Measurements from ENCODE around the gene TRIO.
A peak's percentile ranks its signal among the peaks of the same experiment; 100 is the strongest.
"Not testable (repeated sequence)": the region's sequence is repeated elsewhere in the genome, so short reads cannot be mapped to it uniquely, and the experiment has no call there.

The TRIO gene

DNA sequence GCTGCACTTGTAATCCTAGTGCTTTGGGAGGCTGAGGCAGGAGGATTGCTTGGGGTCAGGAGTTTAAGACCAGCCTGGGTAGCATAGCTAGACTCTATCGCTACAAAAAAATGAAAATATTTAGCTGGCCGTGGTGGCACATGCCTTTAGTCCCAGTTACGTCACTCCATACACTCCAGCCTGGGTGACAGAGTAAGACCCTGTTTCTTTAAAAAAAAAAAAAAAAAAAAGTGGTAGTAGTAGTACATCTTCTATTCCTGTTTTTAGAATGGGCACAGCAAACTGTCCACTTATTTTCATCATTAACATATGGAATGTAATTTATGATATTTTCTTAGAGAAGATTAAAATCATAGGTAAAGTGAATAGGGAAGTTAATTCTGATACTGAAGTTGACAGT lies 48.2 kb downstream of the TRIO start:
- Mint-ChIP-seq H3K36me3 (ENCODE audit: insufficient read depth) (no peaks in the 10 kb centered on the region), H3K27me3 (peaks cover 6 to 23% of the 10 kb centered on the region in 2 donors), H3K9me3 (no peaks in the 10 kb centered on the region), H3K4me1 (ENCODE audit: low read depth in 2 of 2) (no peaks in the 10 kb centered on the region), H3K27ac (no peak overlapping the region), H3K4me3 (no peak overlapping the region)
- DNase-seq: no peak
- ATAC-seq (replicated peaks): no peak

DNA sequence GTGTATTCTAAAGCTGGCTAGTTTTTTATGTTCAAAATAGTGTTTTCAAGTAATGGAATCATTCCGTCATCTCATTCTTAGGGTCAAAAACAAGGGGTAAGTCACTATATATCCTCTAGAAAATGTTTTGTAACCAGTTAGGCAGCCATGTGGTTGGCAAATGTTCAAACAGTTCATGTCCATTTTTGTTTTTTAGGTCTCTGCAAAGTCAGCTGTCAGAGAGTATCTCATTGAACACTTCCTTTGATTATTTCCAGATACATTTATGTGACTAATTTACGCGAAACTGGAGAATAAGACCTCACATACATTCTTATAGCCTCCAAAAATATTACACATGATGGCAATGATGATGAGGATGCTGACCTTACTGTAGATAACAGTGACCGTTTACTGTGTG lies 50.4 kb downstream of the TRIO start:
- no peaks in the 10 kb centered on the region for H3K9me3 Mint-ChIP-seq
- DNase-seq: no peak
- no peak for ATAC-seq (replicated peaks)
- H3K4me3 Mint-ChIP-seq: no peak overlapping the region
- peaks cover 6 to 32% of the 10 kb centered on the region in 2 donors for H3K27me3 Mint-ChIP-seq
- peaks cover 0 to 7% of the 10 kb centered on the region in 2 donors for H3K4me1 Mint-ChIP-seq (ENCODE audit: low read depth in 2 of 2)
- H3K36me3 Mint-ChIP-seq (ENCODE audit: insufficient read depth): no peaks in the 10 kb centered on the region
- no peak overlapping the region for H3K27ac Mint-ChIP-seq

DNA sequence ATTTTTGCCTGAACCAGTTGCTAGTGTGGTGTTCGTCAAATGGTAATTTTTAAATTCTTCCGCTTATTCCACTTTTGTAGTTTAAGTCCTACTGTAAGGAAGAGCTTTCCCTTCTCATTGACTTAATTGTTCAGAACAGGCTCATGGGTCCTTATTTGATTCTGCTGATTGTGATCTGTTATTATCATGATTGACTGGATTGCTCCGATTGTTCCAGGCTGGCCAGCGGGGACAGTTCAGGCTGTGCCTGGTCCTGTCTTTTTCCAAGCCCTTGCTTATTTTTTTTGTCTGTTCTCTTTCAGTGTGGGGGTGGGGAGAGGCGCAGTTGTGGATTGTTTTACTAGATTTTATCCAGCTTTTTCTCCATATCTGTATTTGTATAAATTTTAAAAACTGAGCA lies 52.4 kb downstream of the TRIO start:
- H3K9me3 Mint-ChIP-seq: no peaks in the 10 kb centered on the region

DNA sequence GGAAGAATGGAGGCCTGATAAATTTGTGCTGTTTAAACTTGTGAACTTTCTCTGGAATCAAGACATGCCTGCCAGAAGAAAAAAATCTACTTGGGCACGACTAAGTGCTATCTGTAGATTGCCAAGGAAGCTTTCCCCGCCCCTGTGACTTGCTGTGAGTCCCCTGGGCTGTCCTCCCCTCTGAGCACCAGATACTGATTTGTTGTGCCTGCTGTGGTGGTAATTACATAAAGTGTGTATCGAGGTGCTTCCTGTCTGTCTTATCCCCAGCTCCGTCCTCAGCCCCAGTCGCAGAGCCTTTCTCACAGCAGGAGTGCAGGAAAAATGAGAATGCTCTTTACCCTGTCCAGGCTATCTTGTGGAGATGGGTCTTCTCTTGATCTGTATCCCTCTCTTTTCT lies 53.9 kb downstream of the TRIO start:
- Mint-ChIP-seq H3K9me3 (no peaks in the 10 kb centered on the region), H3K27ac (peak overlapping the region in 1 of 2 donors; percentile 9), H3K36me3 (ENCODE audit: insufficient read depth) (peaks cover 3% of the 10 kb centered on the region), H3K4me1 (ENCODE audit: low read depth in 2 of 2) (peaks cover 0 to 7% of the 10 kb centered on the region in 2 donors), H3K4me3 (no peak overlapping the region), H3K27me3 (peaks cover 6 to 28% of the 10 kb centered on the region in 2 donors)
- no peak for DNase-seq
- ATAC-seq (replicated peaks): no peak

More for the DNA sequence above, 52.4 kb downstream of the TRIO start:
- Mint-ChIP-seq H3K27me3 (peaks cover 6 to 28% of the 10 kb centered on the region in 2 donors), H3K36me3 (ENCODE audit: insufficient read depth) (no peaks in the 10 kb centered on the region), H3K27ac (peak overlapping the region in 1 of 2 donors; percentile 78), H3K4me1 (ENCODE audit: low read depth in 2 of 2) (peaks cover 0 to 7% of the 10 kb centered on the region in 2 donors), H3K4me3 (no peak overlapping the region)
- no peak for DNase-seq
- ATAC-seq (replicated peaks): no peak

GRCh38 chr5:14199902-14200301 lies 56.8 kb downstream of the TRIO start:
- peaks cover 6 to 34% of the 10 kb centered on the region in 2 donors for H3K27me3 Mint-ChIP-seq
- peaks cover 3% of the 10 kb centered on the region for H3K36me3 Mint-ChIP-seq (ENCODE audit: insufficient read depth)
- no peaks in the 10 kb centered on the region for H3K9me3 Mint-ChIP-seq
- peaks cover 0 to 7% of the 10 kb centered on the region in 2 donors for H3K4me1 Mint-ChIP-seq (ENCODE audit: low read depth in 2 of 2)
- no peak for ATAC-seq (replicated peaks)
- H3K4me3 Mint-ChIP-seq: no peak overlapping the region
- no peak overlapping the region for H3K27ac Mint-ChIP-seq
- no peak for DNase-seq

GRCh38 chr5:14200312-14200990 lies 57.3 kb downstream of the TRIO start:
- no peak overlapping the region for H3K27ac Mint-ChIP-seq
- H3K4me3 Mint-ChIP-seq: no peak overlapping the region
- no peaks in the 10 kb centered on the region for H3K9me3 Mint-ChIP-seq
- peaks cover 3% of the 10 kb centered on the region for H3K36me3 Mint-ChIP-seq (ENCODE audit: insufficient read depth)
- DNase-seq (no peak), ATAC-seq (replicated peaks) (no peak)
- peaks cover 6 to 29% of the 10 kb centered on the region in 2 donors for H3K27me3 Mint-ChIP-seq
- peaks cover 0 to 7% of the 10 kb centered on the region in 2 donors for H3K4me1 Mint-ChIP-seq (ENCODE audit: low read depth in 2 of 2)

DNA sequence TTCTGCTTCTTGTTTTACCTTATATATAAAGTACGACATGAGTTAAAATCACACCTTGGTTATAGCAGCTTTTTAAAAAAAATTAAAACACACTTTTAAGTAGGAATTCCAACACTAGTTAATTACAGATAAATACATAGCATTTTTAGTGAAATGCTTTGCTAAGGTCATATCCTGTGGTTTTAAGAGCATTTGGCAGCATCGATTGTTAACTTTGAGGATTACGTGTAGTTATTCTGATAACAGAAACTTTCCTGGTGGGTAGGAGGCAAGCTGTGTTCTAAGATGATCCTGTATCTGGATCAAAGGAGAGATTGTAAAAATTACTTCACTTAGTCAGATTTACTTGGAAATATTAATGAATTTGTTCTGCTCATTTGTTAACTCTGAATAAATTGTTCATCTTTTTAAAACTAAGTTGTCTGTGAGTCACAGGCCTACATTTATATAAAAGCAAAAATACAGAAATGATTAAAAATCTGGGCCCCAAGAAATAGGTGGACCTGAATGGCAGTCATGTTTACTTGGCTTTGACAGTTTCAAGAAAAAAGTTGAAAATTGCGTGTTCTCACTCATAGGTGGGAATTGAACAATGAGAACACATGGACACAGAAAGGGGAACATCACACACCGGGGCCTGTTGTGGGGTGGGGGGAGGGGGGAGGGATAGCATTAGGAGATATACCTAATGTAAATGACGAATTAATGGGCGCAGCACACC lies 58.3 kb downstream of the TRIO start:
- Mint-ChIP-seq H3K27me3 (peaks cover 9 to 24% of the 10 kb centered on the region in 2 donors), H3K36me3 (ENCODE audit: insufficient read depth) (peaks cover 3% of the 10 kb centered on the region), H3K4me3 (no peak overlapping the region), H3K27ac (peak overlapping the region in 1 of 2 donors; percentile 41), H3K4me1 (ENCODE audit: low read depth in 2 of 2) (peaks cover 0 to 7% of the 10 kb centered on the region in 2 donors), H3K9me3 (no peaks in the 10 kb centered on the region)
- no peak for ATAC-seq (replicated peaks)
- no peak for DNase-seq

DNA sequence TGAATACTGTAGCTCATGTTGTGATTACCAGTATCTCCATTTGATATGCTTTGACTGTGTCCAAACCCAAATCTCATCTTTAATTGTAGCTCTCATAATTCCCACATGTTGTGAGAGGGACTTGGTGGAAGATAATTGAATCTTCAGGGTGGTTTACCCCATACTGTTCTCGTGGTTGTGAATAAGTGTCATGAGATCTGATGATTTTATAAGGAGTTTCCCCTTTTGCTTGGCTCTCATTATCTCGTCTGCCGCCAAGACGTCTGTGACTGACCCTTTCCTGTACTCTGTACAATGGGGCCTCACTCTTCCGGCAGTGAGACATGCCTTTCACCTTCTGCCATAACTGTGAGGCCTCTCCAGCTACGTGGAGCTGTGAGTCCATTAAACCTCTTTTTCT lies 59.3 kb downstream of the TRIO start:
- Mint-ChIP-seq H3K36me3 (ENCODE audit: insufficient read depth) (peaks cover 3% of the 10 kb centered on the region), H3K27ac (no peak overlapping the region), H3K4me3 (no peak overlapping the region), H3K27me3 (peaks cover 6 to 15% of the 10 kb centered on the region in 2 donors), H3K4me1 (ENCODE audit: low read depth in 2 of 2) (peaks cover 0 to 3% of the 10 kb centered on the region in 2 donors), H3K9me3 (no peaks in the 10 kb centered on the region)
- no peak for ATAC-seq (replicated peaks)
- no peak for DNase-seq

DNA sequence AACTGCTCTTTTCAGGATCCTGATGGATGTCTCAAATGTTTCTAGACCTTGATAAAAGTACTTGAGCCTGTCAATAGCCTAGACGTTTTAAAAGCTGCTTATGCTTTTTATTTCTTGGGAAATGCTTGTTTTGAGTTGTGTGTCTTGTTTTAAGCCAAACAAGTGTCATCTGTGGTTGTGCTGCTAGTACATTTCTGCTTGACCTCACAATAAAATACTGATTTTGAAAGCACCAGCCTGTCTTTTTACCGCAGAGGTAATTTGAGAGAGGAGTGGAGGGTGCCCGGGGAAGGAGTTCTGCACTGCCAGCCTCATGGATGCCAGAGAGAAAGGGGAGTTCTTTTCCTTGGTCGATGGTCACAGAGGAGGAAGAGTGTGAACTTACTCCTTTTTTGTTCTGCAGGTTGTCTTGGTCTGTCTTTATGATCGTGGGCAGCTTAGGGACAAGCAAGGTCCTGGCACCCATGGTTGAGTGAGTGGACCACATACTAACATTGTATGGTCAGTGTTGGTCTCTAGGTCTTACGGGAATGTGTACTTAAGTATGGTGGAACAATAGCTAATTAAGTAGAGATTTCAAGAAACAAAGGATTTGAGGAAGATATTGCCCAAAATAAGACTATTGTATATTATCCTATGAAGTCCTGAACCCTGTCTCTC lies 61.0 kb downstream of the TRIO start:
- Mint-ChIP-seq H3K36me3 (ENCODE audit: insufficient read depth) (peaks cover 3% of the 10 kb centered on the region), H3K4me1 (ENCODE audit: low read depth in 2 of 2) (peaks cover 0 to 4% of the 10 kb centered on the region in 2 donors), H3K27me3 (peaks cover 5 to 14% of the 10 kb centered on the region in 2 donors), H3K9me3 (no peaks in the 10 kb centered on the region), H3K27ac (no peak overlapping the region), H3K4me3 (no peak overlapping the region)
- DNase-seq (no peak), ATAC-seq (replicated peaks) (no peak)

- H3K36me3 Mint-ChIP-seq (ENCODE audit: insufficient read depth): peaks cover 3% of the 10 kb centered on the region
- no peaks in the 10 kb centered on the region for H3K9me3 Mint-ChIP-seq
- peak overlapping the region in 1 of 2 donors; percentile 78 for H3K27ac Mint-ChIP-seq
- peak overlapping the region in 1 of 2 donors; percentile 35 for H3K4me3 Mint-ChIP-seq
- no peak for DNase-seq
- peaks cover 0 to 10% of the 10 kb centered on the region in 2 donors for H3K4me1 Mint-ChIP-seq (ENCODE audit: low read depth in 2 of 2)
- no peak for ATAC-seq (replicated peaks)
- peaks cover 11 to 13% of the 10 kb centered on the region in 2 donors for H3K27me3 Mint-ChIP-seq
These were observed 61.7 kb downstream of the TRIO start for GRCh38 chr5:14204785-14205321.

DNA sequence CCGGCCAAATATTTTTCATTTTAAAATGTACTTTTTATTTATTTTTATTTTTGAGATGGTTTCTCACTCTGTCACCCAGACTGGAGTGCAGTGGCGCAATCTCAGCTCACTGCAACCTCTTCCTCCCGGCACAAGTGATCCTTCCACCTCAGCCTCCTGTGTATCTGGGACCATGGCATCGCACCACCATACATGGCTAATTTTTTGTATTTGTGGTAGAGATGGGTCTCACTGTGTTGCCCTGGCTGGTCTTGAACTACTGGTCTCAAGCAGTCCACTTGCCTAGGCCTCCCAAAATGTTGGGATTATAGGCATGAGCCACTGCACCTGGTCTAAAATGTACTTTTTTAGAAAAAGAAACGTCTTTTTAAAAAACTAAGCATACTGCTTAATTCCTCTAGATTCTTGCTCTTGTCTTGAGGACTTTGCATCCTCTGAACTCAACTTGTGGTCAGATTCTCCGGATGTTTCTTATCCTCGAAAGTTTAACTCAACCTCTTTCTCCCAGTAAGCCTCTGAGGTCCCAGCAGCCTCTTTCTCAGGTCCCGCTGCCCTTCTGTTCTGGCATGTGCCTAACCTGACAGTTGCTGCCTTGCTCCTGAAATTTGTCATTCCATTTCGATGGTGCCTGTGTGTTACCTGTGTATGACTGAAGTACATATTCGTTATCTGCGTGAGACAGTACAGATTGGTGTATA lies 63.0 kb downstream of the TRIO start:
- H3K36me3 Mint-ChIP-seq (ENCODE audit: insufficient read depth): no peaks in the 10 kb centered on the region
- DNase-seq (no peak), ATAC-seq (replicated peaks) (no peak)
- H3K27me3 Mint-ChIP-seq: peaks cover 6 to 22% of the 10 kb centered on the region in 2 donors
- H3K9me3 Mint-ChIP-seq: no peaks in the 10 kb centered on the region
- H3K27ac Mint-ChIP-seq: peak overlapping the region in 1 of 2 donors; percentile 86
- no peak overlapping the region for H3K4me3 Mint-ChIP-seq
- peaks cover 0 to 11% of the 10 kb centered on the region in 2 donors for H3K4me1 Mint-ChIP-seq (ENCODE audit: low read depth in 2 of 2)

GRCh38 chr5:14207428-14207827 lies 64.3 kb downstream of the TRIO start:
- H3K27ac Mint-ChIP-seq: peak overlapping the region in 1 of 2 donors; percentile 86
- H3K9me3 Mint-ChIP-seq; DNase-seq; H3K36me3 Mint-ChIP-seq (ENCODE audit: insufficient read depth): not testable (repeated sequence)
- peaks cover 0 to 13% of the 10 kb centered on the region in 2 donors for H3K4me1 Mint-ChIP-seq (ENCODE audit: low read depth in 2 of 2)
- ATAC-seq (replicated peaks): peak; percentile 27
- H3K4me3 Mint-ChIP-seq: peak overlapping the region in 1 of 2 donors; percentile 21
- H3K27me3 Mint-ChIP-seq: peaks cover 6 to 22% of the 10 kb centered on the region in 2 donors

All from effector memory CD8-positive, alpha-beta T cell (primary cell).